B cell (primary cell): Measurements from ENCODE around the gene EFNA1. TPM values are rescaled to one million over a fixed set of nuclear protein-coding genes. Genes with fewer than 3 reads are reported as not detected.

Source experiments
- ATAC-seq: fragments of 200-7000 bp; cut with Tn5 transposase; one replicate; pipeline ENCODE4 v1.10.0; 2021; ENCODE audit warnings: low read depth, mild to moderate bottlenecking, moderate number of reproducible peaks, moderate library complexity
- CTCF ChIA-PET: fragments of 350-600 bp; sonication (Branson Sonifier 250); formaldehyde crosslinking; loops from one replicate; lab custom pipeline; 2021; ENCODE audit warnings: antibody characterized with exemption, inconsistent platforms; lab: Charles Lee
- POLR2A ChIA-PET: fragments of 350-600 bp; sonication (Branson Sonifier 250); formaldehyde crosslinking; loops from one replicate; lab custom pipeline; 2021; ENCODE audit warnings: antibody characterized with exemption; lab: Charles Lee
- DNase-seq: peaks from one replicate; pipeline ENCODE4 v3.0.0; 2013
- H2AFZ ChIP-seq: 2 replicates; pipeline ENCODE4 v1.6.1; 2012; ENCODE audit warnings: mild to moderate bottlenecking, low read depth, low read length; ENCODE audit not compliant: insufficient read depth, poor library complexity, severe bottlenecking
- H3K27ac ChIP-seq, 2 donors: 1 replicate in 1 of 2; 2 replicates in 1 of 2; pipeline ENCODE4 v1.5.1; 2012 to 2013; ENCODE audit warnings: low read length in 2 of 2, mild to moderate bottlenecking in 2 of 2, moderate library complexity in 1 of 2
- H3K27me3 ChIP-seq, 4 experiments: fragments of 200-600 bp in 1 of 4; sonication (generic) in 1 of 4; replicated peaks in 1 of 4; 1 replicate in 2 of 4; 2 replicates in 2 of 4; pipeline versions ENCODE4 v1.6.1 to v1.7.0; 2013 to 2016; ENCODE audit warnings: low read length in 3 of 4, mild to moderate bottlenecking in 2 of 4, mixed read lengths in 1 of 4, moderate library complexity in 1 of 4; ENCODE audit not compliant: insufficient read depth in 4 of 4, control insufficient read depth in 3 of 4; ENCODE audit errors: control extremely low read depth in 1 of 4
- H3K36me3 ChIP-seq, 2 experiments: replicated peaks in 1 of 2; 1 replicate in 1 of 2; 2 replicates in 1 of 2; pipeline versions ENCODE4 v1.6.1 to v1.7.1; 2013; ENCODE audit warnings: low read length in 1 of 2; ENCODE audit not compliant: insufficient read depth in 2 of 2, control insufficient read depth in 1 of 2; ENCODE audit errors: control extremely low read depth in 1 of 2, extremely low read depth in 1 of 2
- H3K4me1 ChIP-seq, 2 donors: fragments of 200-600 bp in 1 of 2; sonication (generic) in 1 of 2; 1 replicate in 1 of 2; 2 replicates in 1 of 2; pipeline versions ENCODE4 v1.5.1 to v1.6.1; 2013 to 2017; ENCODE audit warnings: low read length in 2 of 2; ENCODE audit not compliant: control insufficient read depth in 2 of 2, insufficient read depth in 2 of 2
- H3K4me2 ChIP-seq: replicated peaks from 2 replicates; pipeline ENCODE3; 2012; ENCODE audit warnings: mild to moderate bottlenecking, low read depth, low read length; ENCODE audit not compliant: poor library complexity, severe bottlenecking
- H3K4me3 ChIP-seq, 5 experiments: fragments of 200-600 bp in 1 of 5; sonication (generic) in 1 of 5; 1 replicate in 3 of 5; 2 replicates in 2 of 5; pipeline versions ENCODE4 v1.5.1 to v1.7.0; 2011 to 2016; ENCODE audit warnings: low read length in 4 of 5, mild to moderate bottlenecking in 4 of 5, low read depth in 2 of 5, control low read depth in 1 of 5, moderate library complexity in 1 of 5; ENCODE audit not compliant: insufficient read depth in 1 of 5; ENCODE audit errors: control extremely low read depth in 1 of 5, extremely low read depth in 1 of 5
- H3K79me2 ChIP-seq: fragments of 200-600 bp; sonication (generic); one replicate; pipeline ENCODE4 v1.6.0; 2016; ENCODE audit warnings: low read length; ENCODE audit not compliant: control insufficient read depth, insufficient read depth
- H3K9ac ChIP-seq: fragments of 200-600 bp; sonication (generic); 2 replicates; pipeline ENCODE4 v1.6.1; 2017; ENCODE audit warnings: mild to moderate bottlenecking, low read length, moderate library complexity
- H3K9me3 ChIP-seq, 3 donors: one replicate each; pipeline versions ENCODE4 v1.6.1 to v1.7.1; 2013; ENCODE audit warnings: low read length in 2 of 3; ENCODE audit not compliant: control insufficient read depth in 2 of 3, insufficient read depth in 1 of 3; ENCODE audit errors: control extremely low read depth in 1 of 3
- H4K20me1 ChIP-seq: 2 replicates; pipeline ENCODE4 v1.6.0; 2012; ENCODE audit warnings: mild to moderate bottlenecking, low read length; ENCODE audit not compliant: insufficient read depth, control insufficient read depth, poor library complexity, severe bottlenecking
- H3K27ac Mint-ChIP-seq: one replicate; pipeline ENCODE4 v1.8.0; 2021; ENCODE audit warnings: mixed read lengths
- H3K27me3 Mint-ChIP-seq: one replicate; pipeline ENCODE4 v1.8.0; 2021; ENCODE audit warnings: mixed read lengths
- H3K4me1 Mint-ChIP-seq: one replicate; pipeline ENCODE4 v1.8.0; 2021; ENCODE audit warnings: mixed read lengths
- H3K4me3 Mint-ChIP-seq: one replicate; pipeline ENCODE4 v1.8.0; 2021; ENCODE audit warnings: mixed read lengths
- H3K9me3 Mint-ChIP-seq: one replicate; pipeline ENCODE4 v1.8.0; 2022; ENCODE audit warnings: mixed read lengths; ENCODE audit not compliant: insufficient read depth
- EZH2 ChIP-seq: IDR thresholded peaks from 2 replicates; pipeline ENCODE4 v1.6.1; 2012; ENCODE audit warnings: borderline replicate concordance, low read depth, mild to moderate bottlenecking, moderate library complexity, low read length; ENCODE audit not compliant: insufficient read depth, poor library complexity, severe bottlenecking
- WGBS: methylation state at CpG from one replicate; pipeline ENCODE4 v1.1.5; 2013; ENCODE audit warnings: missing lambda C conversion rate; ENCODE audit not compliant: insufficient coverage; 5-methylcytosine and 5-hydroxymethylcytosine counted together
- intact Hi-C: fragments of 100-400 bp; cut with micrococcal nuclease; formaldehyde crosslinking; loops from one replicate; pipeline ENCODE4 v1.10.0; 2022
- polyA plus RNA-seq: library from polyadenylated mRNA; depleted of rRNA; stranded (reverse); fragments of >200 nt; gene quantifications from 2 replicates; pipeline ENCODE4 v1.2.3, GENCODE V29; 2012
- total RNA-seq, 2 donors: library from RNA; stranded (reverse); fragments of 120-200 nt in 1 of 2; gene quantifications; 1 replicate in 1 of 2; 2 replicates in 1 of 2; pipeline versions ENCODE4 v1.2.3 to v1.2.4, GENCODE V29; 2013 to 2022
- TF ChIP-seq, protein P1 (sequence below): fragments of 200-600 bp; IDR thresholded peaks from one replicate; pipeline ENCODE4 v1.8.0; 2022; ENCODE audit warnings: antibody characterized with exemption, mild to moderate bottlenecking

EFNA1 gene
- total and polyA plus RNA-seq, 2 donors (not counting 1 experiment from before 2014, with no cell fraction given): 0.28 TPM; not detected in 1

DNA sequence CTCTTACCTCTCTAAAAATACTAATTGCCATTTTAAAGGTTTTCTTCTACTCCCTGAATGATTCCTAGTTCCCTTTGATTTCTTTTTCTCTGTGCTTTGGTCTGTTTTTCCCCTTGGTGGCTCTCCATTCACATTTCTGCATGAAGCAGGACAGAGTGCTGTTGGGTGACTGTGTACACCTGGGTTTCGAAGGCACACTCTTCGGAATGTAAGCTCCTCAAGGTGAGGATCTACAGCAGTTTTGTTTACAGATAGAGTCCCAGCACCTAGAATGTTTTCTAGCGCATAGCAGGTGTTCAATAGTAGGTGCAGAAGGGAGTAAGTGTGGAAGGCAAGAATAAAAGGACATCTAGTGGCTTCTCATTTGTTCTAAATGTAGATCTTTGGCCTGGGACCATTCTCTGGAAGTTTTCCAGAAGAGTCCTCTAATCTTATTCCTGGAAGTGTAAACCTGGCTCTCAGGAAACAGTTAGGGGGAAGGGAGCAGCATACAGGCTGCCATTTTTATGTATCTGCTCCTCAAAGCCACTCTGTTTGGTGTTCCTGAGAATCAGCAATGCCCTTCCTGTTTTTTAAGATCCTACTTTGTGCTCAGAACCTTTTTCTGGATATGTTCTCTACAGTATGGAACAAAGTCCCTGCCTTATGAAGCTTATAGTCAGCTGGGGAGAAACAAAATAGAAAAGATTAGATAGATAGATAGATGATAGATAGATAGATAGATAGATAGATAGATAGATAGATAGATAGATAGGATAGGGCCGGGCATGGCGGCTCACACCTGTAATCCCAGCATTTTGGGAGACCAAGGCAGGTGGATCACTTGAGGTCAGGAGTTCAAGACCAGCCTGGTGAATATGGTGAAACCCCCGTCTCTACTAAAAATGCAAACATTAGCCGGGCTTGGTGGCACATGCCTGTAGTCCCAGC, 22.8 kb upstream of the EFNA1 start:
- no peak for ATAC-seq
- POLR2A ChIA-PET: no interaction called here

More for the DNA sequence above, 22.8 kb upstream of the EFNA1 start:
- intact Hi-C loops: no loop called here
- H3K9me3 Mint-ChIP-seq: no peaks in the 10 kb centered on the region
- Histone ChIP-seq H3K4me1 (no peaks in the 10 kb centered on the region), H3K4me3 (no peak overlapping the region), H3K27me3 (no peaks in the 10 kb centered on the region), H3K79me2 (no peaks in the 10 kb centered on the region), H2AFZ (no peak overlapping the region), H4K20me1 (no peaks in the 10 kb centered on the region), H3K9ac (no peak overlapping the region), H3K9me3 (no peaks in the 10 kb centered on the region), H3K36me3 (no peaks in the 10 kb centered on the region), H3K27ac (no peak overlapping the region), H3K4me2 (no peak overlapping the region)
- no peak overlapping the region for H3K27ac Mint-ChIP-seq
- H3K27me3 Mint-ChIP-seq: no peaks in the 10 kb centered on the region
- H3K4me3 Mint-ChIP-seq: no peak overlapping the region
- DNase-seq: no peak
- 97% methylated on average over 7 of the region's 7 CpGs for WGBS
- TF ChIP-seq, protein P1, sequence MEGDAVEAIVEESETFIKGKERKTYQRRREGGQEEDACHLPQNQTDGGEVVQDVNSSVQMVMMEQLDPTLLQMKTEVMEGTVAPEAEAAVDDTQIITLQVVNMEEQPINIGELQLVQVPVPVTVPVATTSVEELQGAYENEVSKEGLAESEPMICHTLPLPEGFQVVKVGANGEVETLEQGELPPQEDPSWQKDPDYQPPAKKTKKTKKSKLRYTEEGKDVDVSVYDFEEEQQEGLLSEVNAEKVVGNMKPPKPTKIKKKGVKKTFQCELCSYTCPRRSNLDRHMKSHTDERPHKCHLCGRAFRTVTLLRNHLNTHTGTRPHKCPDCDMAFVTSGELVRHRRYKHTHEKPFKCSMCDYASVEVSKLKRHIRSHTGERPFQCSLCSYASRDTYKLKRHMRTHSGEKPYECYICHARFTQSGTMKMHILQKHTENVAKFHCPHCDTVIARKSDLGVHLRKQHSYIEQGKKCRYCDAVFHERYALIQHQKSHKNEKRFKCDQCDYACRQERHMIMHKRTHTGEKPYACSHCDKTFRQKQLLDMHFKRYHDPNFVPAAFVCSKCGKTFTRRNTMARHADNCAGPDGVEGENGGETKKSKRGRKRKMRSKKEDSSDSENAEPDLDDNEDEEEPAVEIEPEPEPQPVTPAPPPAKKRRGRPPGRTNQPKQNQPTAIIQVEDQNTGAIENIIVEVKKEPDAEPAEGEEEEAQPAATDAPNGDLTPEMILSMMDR: no peak
- no peak for TF ChIP-seq EZH2
- CTCF ChIA-PET: interaction anchor here (0.7 to 4.4 kb wide), 4 partner anchors 13 to 68 kb away, joined by 3 to 19 read pairs (median 4); partner anchors contain the start of gene KRTCAP2
- H3K4me1 Mint-ChIP-seq: no peaks in the 10 kb centered on the region
